Gastroesophageal sphincter (tissue), 3 donors: ENCODE results near the gene ERC1.

Experiments
- POLR2A ChIP-seq, 2 donors: fragments of 450-650 bp; IDR thresholded peaks; one replicate each; pipeline ENCODE4 v1.6.1; 2017; ENCODE audit warnings: antibody characterized with exemption in 2 of 2, mild to moderate bottlenecking in 2 of 2, moderate library complexity in 1 of 2
- POLR2AphosphoS5 ChIP-seq: sonication (generic); formaldehyde crosslinking; IDR thresholded peaks from one replicate; pipeline ENCODE4 v1.6.1; 2017; ENCODE audit warnings: antibody characterized with exemption
- TF ChIP-seq, protein P1 (sequence below), 4 experiments: fragments of 200-600 bp in 2 of 4; fragments of 450-650 bp in 2 of 4; sonication (generic) in 1 of 4; IDR thresholded peaks; one replicate each; pipeline ENCODE4 v1.5.1; 2017 to 2019; ENCODE audit warnings: antibody characterized with exemption in 4 of 4, mild to moderate bottlenecking in 2 of 4, moderate library complexity in 2 of 4

GRCh38 chr12:1250641-1251040, 259.6 kb downstream of the ERC1 start:
- TF ChIP-seq, protein P1, sequence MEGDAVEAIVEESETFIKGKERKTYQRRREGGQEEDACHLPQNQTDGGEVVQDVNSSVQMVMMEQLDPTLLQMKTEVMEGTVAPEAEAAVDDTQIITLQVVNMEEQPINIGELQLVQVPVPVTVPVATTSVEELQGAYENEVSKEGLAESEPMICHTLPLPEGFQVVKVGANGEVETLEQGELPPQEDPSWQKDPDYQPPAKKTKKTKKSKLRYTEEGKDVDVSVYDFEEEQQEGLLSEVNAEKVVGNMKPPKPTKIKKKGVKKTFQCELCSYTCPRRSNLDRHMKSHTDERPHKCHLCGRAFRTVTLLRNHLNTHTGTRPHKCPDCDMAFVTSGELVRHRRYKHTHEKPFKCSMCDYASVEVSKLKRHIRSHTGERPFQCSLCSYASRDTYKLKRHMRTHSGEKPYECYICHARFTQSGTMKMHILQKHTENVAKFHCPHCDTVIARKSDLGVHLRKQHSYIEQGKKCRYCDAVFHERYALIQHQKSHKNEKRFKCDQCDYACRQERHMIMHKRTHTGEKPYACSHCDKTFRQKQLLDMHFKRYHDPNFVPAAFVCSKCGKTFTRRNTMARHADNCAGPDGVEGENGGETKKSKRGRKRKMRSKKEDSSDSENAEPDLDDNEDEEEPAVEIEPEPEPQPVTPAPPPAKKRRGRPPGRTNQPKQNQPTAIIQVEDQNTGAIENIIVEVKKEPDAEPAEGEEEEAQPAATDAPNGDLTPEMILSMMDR (IDR thresholded peaks at IDR 0.05), result no peak
- TF ChIP-seq POLR2A (IDR thresholded peaks at IDR 0.05) (no peak), POLR2AphosphoS5 (no peak)
